ENCODE measurements around the gene PLCG1. TPM values are rescaled to one million over a fixed set of nuclear protein-coding genes. Genes with fewer than 3 reads are reported as not detected.

Gene PLCG1
- polyA plus RNA-seq, 2 of the 4 experiments (the other 2 are of a cell fraction): 22.0 to 65.0 TPM

DNA sequence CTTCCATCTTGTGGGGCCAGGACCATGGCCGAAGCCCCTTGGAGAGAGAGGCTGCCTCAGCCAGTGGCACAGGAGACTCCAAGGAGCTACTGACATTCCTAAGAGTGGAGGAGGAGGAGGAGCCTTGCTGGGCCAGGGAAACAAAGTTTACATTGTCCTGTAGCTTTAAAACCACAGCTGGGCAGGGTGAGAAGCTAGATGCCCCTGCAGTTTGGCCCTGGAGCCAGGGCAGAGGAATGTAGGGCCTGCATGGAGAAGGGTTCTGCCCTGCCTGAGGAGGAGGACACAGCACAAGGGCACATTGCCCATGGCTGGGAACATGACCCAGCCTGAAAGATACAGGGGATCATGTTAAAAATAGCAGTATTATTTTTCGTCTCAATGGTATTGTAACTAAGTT is 37.4 kb downstream of the PLCG1 start:
- H3K4me3 ChIP-seq: no peak overlapping the region
- CTCF ChIA-PET: interaction anchor here (0.8 to 12.1 kb wide), 5 partner anchors 12 to 211 kb away, joined by 3 to 248 read pairs (median 4); partner anchors contain the start of gene LPIN3
- peaks cover 13% of the 10 kb centered on the region; the same call in 2 of the 3 replicates for H3K4me1 ChIP-seq
- FAIRE-seq (no peak), ATAC-seq (no peak), DNase-seq (ENCODE audit: low read depth in 1 of 2, low spot score in 1 of 2) (no peak)
- TF ChIP-seq, protein P1, sequence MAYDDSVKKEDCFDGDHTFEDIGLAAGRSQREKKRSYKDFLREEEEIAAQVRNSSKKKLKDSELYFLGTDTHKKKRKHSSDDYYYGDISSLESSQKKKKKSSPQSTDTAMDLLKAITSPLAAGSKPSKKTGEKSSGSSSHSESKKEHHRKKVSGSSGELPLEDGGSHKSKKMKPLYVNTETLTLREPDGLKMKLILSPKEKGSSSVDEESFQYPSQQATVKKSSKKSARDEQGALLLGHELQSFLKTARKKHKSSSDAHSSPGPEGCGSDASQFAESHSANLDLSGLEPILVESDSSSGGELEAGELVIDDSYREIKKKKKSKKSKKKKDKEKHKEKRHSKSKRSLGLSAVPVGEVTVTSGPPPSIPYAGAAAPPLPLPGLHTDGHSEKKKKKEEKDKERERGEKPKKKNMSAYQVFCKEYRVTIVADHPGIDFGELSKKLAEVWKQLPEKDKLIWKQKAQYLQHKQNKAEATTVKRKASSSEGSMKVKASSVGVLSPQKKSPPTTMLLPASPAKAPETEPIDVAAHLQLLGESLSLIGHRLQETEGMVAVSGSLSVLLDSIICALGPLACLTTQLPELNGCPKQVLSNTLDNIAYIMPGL (CRISPR knock-in tag; IDR thresholded peaks at IDR 0.05; ENCODE audit: borderline replicate concordance): no peak
- TF ChIP-seq NFE2L2 (conservative IDR thresholded peaks at IDR 0.05; ENCODE audit: low read length): no peak
- no peak for TF ChIP-seq RCOR1 (IDR thresholded peaks at IDR 0.05; ENCODE audit: low read depth, low read length)
- TF ChIP-seq HOXA7 (CRISPR knock-in tag; IDR thresholded peaks at IDR 0.05): no peak
- TF ChIP-seq, protein P2, sequence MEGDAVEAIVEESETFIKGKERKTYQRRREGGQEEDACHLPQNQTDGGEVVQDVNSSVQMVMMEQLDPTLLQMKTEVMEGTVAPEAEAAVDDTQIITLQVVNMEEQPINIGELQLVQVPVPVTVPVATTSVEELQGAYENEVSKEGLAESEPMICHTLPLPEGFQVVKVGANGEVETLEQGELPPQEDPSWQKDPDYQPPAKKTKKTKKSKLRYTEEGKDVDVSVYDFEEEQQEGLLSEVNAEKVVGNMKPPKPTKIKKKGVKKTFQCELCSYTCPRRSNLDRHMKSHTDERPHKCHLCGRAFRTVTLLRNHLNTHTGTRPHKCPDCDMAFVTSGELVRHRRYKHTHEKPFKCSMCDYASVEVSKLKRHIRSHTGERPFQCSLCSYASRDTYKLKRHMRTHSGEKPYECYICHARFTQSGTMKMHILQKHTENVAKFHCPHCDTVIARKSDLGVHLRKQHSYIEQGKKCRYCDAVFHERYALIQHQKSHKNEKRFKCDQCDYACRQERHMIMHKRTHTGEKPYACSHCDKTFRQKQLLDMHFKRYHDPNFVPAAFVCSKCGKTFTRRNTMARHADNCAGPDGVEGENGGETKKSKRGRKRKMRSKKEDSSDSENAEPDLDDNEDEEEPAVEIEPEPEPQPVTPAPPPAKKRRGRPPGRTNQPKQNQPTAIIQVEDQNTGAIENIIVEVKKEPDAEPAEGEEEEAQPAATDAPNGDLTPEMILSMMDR (IDR thresholded peaks at IDR 0.05): no peak
- no peak for TF ChIP-seq CHD4 (IDR thresholded peaks at IDR 0.05; ENCODE audit: borderline replicate concordance)
- no peak for TF ChIP-seq RARB (CRISPR knock-in tag; IDR thresholded peaks at IDR 0.05)
- TF ChIP-seq SREBF2 (IDR thresholded peaks at IDR 0.05): no peak
- TF ChIP-seq KDM1A (IDR thresholded peaks at IDR 0.05; ENCODE audit: low read depth): no peak
- TF ChIP-seq JUNB (IDR thresholded peaks at IDR 0.05): no peak
- TF ChIP-seq FOSB (CRISPR knock-in tag; IDR thresholded peaks at IDR 0.05): no peak
- no peak for TF ChIP-seq RNF2 (IDR thresholded peaks at IDR 0.05; ENCODE audit: borderline replicate concordance, low read depth)
- TF ChIP-seq BHLHE40 (IDR thresholded peaks at IDR 0.05; ENCODE audit: low read depth, low read length): no peak
- TF ChIP-seq EP300 (IDR thresholded peaks at IDR 0.05): no peak
- TF ChIP-seq CHD2 (IDR thresholded peaks at IDR 0.05; ENCODE audit: low read length, partially characterized antibody): no peak
- no peak for TF ChIP-seq ZNF302 (CRISPR knock-in tag; IDR thresholded peaks at IDR 0.05)
- TF ChIP-seq TP53 (CRISPR knock-in tag; IDR thresholded peaks at IDR 0.05): no peak
- TF ChIP-seq CEBPB (IDR thresholded peaks at IDR 0.05): no peak
- H3K27ac ChIP-seq: no peak overlapping the region
- H3K9me3 ChIP-seq: no peaks in the 10 kb centered on the region
- WGBS (ENCODE audit: missing lambda C conversion rate): 55% methylated on average over 2 of the region's 2 CpGs
- POLR2A ChIA-PET: no interaction called here
- H3K4me2 ChIP-seq: no peak overlapping the region

DNA sequence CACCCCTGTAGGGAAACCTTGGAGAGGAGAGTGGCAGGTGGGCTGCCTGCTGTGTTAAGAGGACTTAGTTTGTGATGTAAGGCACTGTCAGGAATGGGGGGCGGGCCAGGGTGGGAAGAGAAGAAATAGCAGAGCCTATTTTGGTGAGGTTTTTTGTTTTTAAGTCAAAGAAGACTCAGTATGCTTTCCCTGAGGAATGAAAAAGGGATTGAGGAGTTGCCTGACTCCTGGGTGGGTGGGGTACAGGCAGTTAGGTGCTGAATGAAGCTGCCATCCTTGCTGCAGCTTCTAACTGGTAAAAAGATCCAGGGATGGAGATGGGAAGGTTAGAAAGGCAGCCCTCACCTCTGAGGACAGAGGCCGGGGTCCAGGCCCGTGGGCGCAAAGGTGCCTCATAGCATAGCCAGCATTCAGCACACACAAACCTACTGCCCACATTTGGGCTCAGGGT is 37.9 kb downstream of the PLCG1 start:
- no peak for DNase-seq (ENCODE audit: low read depth in 1 of 2, low spot score in 1 of 2)
- WGBS (ENCODE audit: missing lambda C conversion rate): 85% methylated on average over 4 of the region's 4 CpGs
- no peak for FAIRE-seq
- no peak overlapping the region for H3K27ac ChIP-seq
- H3K4me1 ChIP-seq: peaks cover 13% of the 10 kb centered on the region; the same call in 2 of the 3 replicates
- no peak for ATAC-seq
- ChIA-PET POLR2A (no interaction called here), CTCF (interaction anchor here (0.8 to 12.1 kb wide), 8 partner anchors 10 to 212 kb away, joined by 3 to 248 read pairs (median 4); partner anchors contain the start of gene LPIN3)
- no peaks in the 10 kb centered on the region for H3K9me3 ChIP-seq
- no peak overlapping the region for H3K4me2 ChIP-seq
- TF ChIP-seq ESRRA (IDR thresholded peaks at IDR 0.05; ENCODE audit: borderline replicate concordance, low read length) (no peak), HDAC2 (IDR thresholded peaks at IDR 0.05) (no peak), EHF (CRISPR knock-in tag; IDR thresholded peaks at IDR 0.05) (no peak), ZC3H11A (IDR thresholded peaks at IDR 0.05) (no peak), BHLHE40 (IDR thresholded peaks at IDR 0.05; ENCODE audit: low read depth, low read length) (no peak), ZSCAN20 (CRISPR knock-in tag; IDR thresholded peaks at IDR 0.05) (no peak), RCOR1 (IDR thresholded peaks at IDR 0.05; ENCODE audit: low read depth, low read length) (no peak), RARB (CRISPR knock-in tag; IDR thresholded peaks at IDR 0.05) (no peak), FOSB (CRISPR knock-in tag; IDR thresholded peaks at IDR 0.05) (no peak), HEYL (CRISPR knock-in tag; IDR thresholded peaks at IDR 0.05) (no peak)
- TF ChIP-seq, protein P3, sequence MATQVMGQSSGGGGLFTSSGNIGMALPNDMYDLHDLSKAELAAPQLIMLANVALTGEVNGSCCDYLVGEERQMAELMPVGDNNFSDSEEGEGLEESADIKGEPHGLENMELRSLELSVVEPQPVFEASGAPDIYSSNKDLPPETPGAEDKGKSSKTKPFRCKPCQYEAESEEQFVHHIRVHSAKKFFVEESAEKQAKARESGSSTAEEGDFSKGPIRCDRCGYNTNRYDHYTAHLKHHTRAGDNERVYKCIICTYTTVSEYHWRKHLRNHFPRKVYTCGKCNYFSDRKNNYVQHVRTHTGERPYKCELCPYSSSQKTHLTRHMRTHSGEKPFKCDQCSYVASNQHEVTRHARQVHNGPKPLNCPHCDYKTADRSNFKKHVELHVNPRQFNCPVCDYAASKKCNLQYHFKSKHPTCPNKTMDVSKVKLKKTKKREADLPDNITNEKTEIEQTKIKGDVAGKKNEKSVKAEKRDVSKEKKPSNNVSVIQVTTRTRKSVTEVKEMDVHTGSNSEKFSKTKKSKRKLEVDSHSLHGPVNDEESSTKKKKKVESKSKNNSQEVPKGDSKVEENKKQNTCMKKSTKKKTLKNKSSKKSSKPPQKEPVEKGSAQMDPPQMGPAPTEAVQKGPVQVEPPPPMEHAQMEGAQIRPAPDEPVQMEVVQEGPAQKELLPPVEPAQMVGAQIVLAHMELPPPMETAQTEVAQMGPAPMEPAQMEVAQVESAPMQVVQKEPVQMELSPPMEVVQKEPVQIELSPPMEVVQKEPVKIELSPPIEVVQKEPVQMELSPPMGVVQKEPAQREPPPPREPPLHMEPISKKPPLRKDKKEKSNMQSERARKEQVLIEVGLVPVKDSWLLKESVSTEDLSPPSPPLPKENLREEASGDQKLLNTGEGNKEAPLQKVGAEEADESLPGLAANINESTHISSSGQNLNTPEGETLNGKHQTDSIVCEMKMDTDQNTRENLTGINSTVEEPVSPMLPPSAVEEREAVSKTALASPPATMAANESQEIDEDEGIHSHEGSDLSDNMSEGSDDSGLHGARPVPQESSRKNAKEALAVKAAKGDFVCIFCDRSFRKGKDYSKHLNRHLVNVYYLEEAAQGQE (IDR thresholded peaks at IDR 0.05): no peak
- TF ChIP-seq, protein P4, sequence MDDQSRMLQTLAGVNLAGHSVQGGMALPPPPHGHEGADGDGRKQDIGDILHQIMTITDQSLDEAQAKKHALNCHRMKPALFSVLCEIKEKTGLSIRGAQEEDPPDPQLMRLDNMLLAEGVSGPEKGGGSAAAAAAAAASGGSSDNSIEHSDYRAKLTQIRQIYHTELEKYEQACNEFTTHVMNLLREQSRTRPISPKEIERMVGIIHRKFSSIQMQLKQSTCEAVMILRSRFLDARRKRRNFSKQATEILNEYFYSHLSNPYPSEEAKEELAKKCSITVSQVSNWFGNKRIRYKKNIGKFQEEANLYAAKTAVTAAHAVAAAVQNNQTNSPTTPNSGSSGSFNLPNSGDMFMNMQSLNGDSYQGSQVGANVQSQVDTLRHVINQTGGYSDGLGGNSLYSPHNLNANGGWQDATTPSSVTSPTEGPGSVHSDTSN (IDR thresholded peaks at IDR 0.05): no peak
- TF ChIP-seq, protein P5, sequence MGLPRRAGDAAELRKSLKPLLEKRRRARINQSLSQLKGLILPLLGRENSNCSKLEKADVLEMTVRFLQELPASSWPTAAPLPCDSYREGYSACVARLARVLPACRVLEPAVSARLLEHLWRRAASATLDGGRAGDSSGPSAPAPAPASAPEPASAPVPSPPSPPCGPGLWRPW (IDR thresholded peaks at IDR 0.05): no peak
- H3K4me3 ChIP-seq: no peak overlapping the region
